Spleen (tissue), 11 donors: ENCODE measurements around the gene TAOK3. TPM values are rescaled to one million over a fixed set of nuclear protein-coding genes. Genes with fewer than 3 reads are reported as not detected.

Experiments
- DNase-seq: peaks from one replicate; pipeline ENCODE4 v3.0.0-alpha.2; 2020
- H3K27ac ChIP-seq, 8 donors: fragments of 200-600 bp; sonication (generic) in 7 of 8; 1 replicate in 4 of 8; 2 replicates in 4 of 8; pipeline versions ENCODE4 v1.5.0 to v1.8.0; 2016 to 2021; ENCODE audit warnings: inconsistent platforms in 4 of 8, mild to moderate bottlenecking in 4 of 8, moderate library complexity in 1 of 8
- H3K27me3 ChIP-seq, 7 donors: fragments of 200-600 bp; sonication (generic) in 6 of 7; replicated peaks in 1 of 7; 1 replicate in 4 of 7; 2 replicates in 3 of 7; pipeline versions ENCODE4 v1.5.0 to v1.8.0; 2016 to 2021; ENCODE audit warnings: inconsistent platforms in 3 of 7, mild to moderate bottlenecking in 1 of 7
- H3K36me3 ChIP-seq, 6 donors: fragments of 200-600 bp; sonication (generic) in 5 of 6; 1 replicate in 4 of 6; 2 replicates in 2 of 6; pipeline versions ENCODE4 v1.5.0 to v1.8.0; 2016 to 2021; ENCODE audit warnings: inconsistent platforms in 2 of 6
- H3K4me1 ChIP-seq, 6 donors: fragments of 200-600 bp; sonication (generic) in 5 of 6; 1 replicate in 3 of 6; 2 replicates in 3 of 6; pipeline versions ENCODE4 v1.5.0 to v1.8.0; 2016 to 2021; ENCODE audit warnings: inconsistent platforms in 3 of 6
- H3K4me3 ChIP-seq, 8 donors: fragments of 200-600 bp; sonication (generic) in 7 of 8; 1 replicate in 4 of 8; 2 replicates in 4 of 8; pipeline versions ENCODE4 v1.5.0 to v1.8.0; 2016 to 2021; ENCODE audit warnings: inconsistent platforms in 4 of 8, mild to moderate bottlenecking in 4 of 8, moderate library complexity in 2 of 8
- H3K9me3 ChIP-seq, 8 donors: fragments of 200-600 bp; sonication (generic) in 7 of 8; 1 replicate in 4 of 8; 2 replicates in 4 of 8; pipeline versions ENCODE4 v1.5.0 to v1.8.0; 2016 to 2021; ENCODE audit warnings: inconsistent platforms in 4 of 8
- POLR2A ChIP-seq, 3 donors: fragments of 450-650 bp; IDR thresholded peaks; one replicate each; pipeline ENCODE4 v1.5.1; 2017; ENCODE audit warnings: antibody characterized with exemption in 3 of 3, mild to moderate bottlenecking in 1 of 3
- POLR2AphosphoS5 ChIP-seq, 3 donors: sonication (generic); formaldehyde crosslinking; IDR thresholded peaks; one replicate each; pipeline ENCODE4 v1.5.1; 2017; ENCODE audit warnings: antibody characterized with exemption in 3 of 3
- WGBS, 5 donors: extraction: QIAGEN DNeasy Blood & Tissue Kit in 3 of 5; methylation state at CpG; one replicate each; pipeline versions ENCODE4 v1.1.5 to v1.1.7; 2013 to 2018; 5-methylcytosine and 5-hydroxymethylcytosine counted together
- intact Hi-C: fragments of 100-400 bp; cut with DNase I; formaldehyde crosslinking; loops from one replicate; pipeline ENCODE4 v1.15.0; 2023; ENCODE audit warnings: low total_unique reads
- polyA plus RNA-seq, 3 donors: library from polyadenylated mRNA; stranded (reverse); fragments of 200-250 nt; gene quantifications; one replicate each; pipeline ENCODE4 v1.2.1, GENCODE V29; 2013
- total RNA-seq, 7 donors: library from RNA; depleted of rRNA in 3 of 7; stranded (reverse); fragments of >200 nt in 3 of 7; fragmentation: NEBNext Ultra II Directional in 4 of 7; extraction: Animal tissue kit (Norgen Biotek cat#: 25700) in 4 of 7; gene quantifications; one replicate each; pipeline versions ENCODE4 v1.1.0 to v1.2.1, GENCODE V29; 2016 to 2021
- TF ChIP-seq, protein P1 (sequence below), 11 experiments: fragments of 200-600 bp in 7 of 11; fragments of 450-650 bp in 4 of 11; sonication (generic) in 4 of 11; IDR thresholded peaks in 8 of 11; conservative IDR thresholded peaks in 3 of 11; 1 replicate in 7 of 11; 2 replicates in 4 of 11; pipeline versions ENCODE4 v1.4.0 to v1.8.0; 2016 to 2021; ENCODE audit warnings: antibody characterized with exemption in 11 of 11, inconsistent platforms in 4 of 11, mild to moderate bottlenecking in 1 of 11
- donor health status: healthy with polysubstance abuse.
- donor health status: DM: no; HTN: no; CAD: no; lungs with moderate emphysema.
- donor health status: DM: no; HTN: no; CAD: no.
- donor health status: Bipolar disorder and iron deficiency.
- donor health status: healthy.
- donor health status: DM: no; HTN: no; CAD: no.
- donor health status: DM: yes; HTN: yes; CAD: no.

TAOK3 gene
- total and polyA plus RNA-seq, 10 donors: 12.7 to 80.8 (median 56.5) TPM

DNA sequence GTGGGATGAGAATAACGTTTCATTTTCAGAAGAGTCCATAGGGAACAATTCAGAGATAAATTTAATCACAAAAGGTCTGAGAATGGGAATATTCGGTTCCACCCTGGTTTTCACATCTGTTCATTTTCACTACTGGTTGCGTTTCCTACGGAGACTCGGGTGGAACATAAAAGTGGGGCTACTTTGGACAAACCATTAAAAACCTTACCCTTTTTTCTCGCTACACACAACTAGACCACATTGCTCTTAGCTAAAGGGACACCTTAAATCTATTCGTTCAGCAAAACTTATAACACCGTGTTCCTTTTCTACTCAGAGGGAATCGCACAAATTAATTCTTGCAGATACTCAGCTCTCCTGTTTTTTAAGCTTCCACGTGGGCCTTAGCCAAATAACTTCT lies 2.6 kb upstream of the TAOK3 start:
- Histone ChIP-seq H3K9me3 (no peaks in the 10 kb centered on the region), H3K4me1 (peaks cover 17 to 83% (median 50%) of the 10 kb centered on the region in 6 donors), H3K27ac (peak overlapping the region in 4 of 8 donors; percentile 94 to 98 (median 98)), H3K27me3 (no peaks in the 10 kb centered on the region), H3K4me3 (peak overlapping the region in 2 of 8 donors; percentile 99), H3K36me3 (peaks cover 0 to 20% (median 15%) of the 10 kb centered on the region in 6 donors)
- TF ChIP-seq POLR2A (IDR thresholded peaks at IDR 0.05) (no peak), POLR2AphosphoS5 (IDR thresholded peaks at IDR 0.05) (no peak)
- TF ChIP-seq, protein P1, sequence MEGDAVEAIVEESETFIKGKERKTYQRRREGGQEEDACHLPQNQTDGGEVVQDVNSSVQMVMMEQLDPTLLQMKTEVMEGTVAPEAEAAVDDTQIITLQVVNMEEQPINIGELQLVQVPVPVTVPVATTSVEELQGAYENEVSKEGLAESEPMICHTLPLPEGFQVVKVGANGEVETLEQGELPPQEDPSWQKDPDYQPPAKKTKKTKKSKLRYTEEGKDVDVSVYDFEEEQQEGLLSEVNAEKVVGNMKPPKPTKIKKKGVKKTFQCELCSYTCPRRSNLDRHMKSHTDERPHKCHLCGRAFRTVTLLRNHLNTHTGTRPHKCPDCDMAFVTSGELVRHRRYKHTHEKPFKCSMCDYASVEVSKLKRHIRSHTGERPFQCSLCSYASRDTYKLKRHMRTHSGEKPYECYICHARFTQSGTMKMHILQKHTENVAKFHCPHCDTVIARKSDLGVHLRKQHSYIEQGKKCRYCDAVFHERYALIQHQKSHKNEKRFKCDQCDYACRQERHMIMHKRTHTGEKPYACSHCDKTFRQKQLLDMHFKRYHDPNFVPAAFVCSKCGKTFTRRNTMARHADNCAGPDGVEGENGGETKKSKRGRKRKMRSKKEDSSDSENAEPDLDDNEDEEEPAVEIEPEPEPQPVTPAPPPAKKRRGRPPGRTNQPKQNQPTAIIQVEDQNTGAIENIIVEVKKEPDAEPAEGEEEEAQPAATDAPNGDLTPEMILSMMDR (IDR thresholded peaks at IDR 0.05 in 8 of 11, conservative IDR thresholded peaks at IDR 0.05 in 3 of 11): no peak
- intact Hi-C loops: loop anchor here (5.0 to 10.0 kb wide), 2 partner anchors 193 to 251 kb away; no protein-coding TSS in a partner anchor
- no peak for DNase-seq
- 78 to 86% (median 82%) methylated on average over 10 of the region's 10 CpGs for WGBS, 5 donors

DNA sequence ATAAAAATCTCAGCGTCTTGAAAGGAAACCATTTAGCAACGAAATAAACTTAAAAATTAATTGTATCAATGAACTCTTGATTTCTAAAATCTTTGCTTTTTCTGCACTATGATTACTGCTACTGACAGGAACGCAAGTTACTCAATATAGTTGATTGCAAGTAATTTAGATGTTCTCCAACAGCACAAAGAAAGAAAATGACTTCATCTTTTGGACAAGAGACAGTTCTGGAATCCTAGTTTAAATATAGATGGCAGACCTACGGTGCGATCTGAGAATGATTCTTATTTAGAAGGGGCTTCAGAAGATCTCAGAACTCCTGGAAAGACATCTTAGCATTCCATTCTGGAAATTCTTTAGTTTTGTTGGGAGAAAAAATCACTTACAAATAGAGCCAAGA lies 2.2 kb upstream of the TAOK3 start:
- 81 to 89% (median 88%) methylated on average over 5 of the region's 5 CpGs for WGBS, 5 donors
- Histone ChIP-seq H3K4me3 (no peak overlapping the region), H3K4me1 (peaks cover 17 to 85% (median 53%) of the 10 kb centered on the region in 6 donors), H3K27me3 (no peaks in the 10 kb centered on the region), H3K36me3 (peaks cover 0 to 15% (median 11%) of the 10 kb centered on the region in 6 donors), H3K27ac (no peak overlapping the region), H3K9me3 (no peaks in the 10 kb centered on the region)
- intact Hi-C loops: loop anchor here (5.0 to 10.0 kb wide), 2 partner anchors 193 to 250 kb away; no protein-coding TSS in a partner anchor
- DNase-seq: no peak
- TF ChIP-seq POLR2AphosphoS5 (IDR thresholded peaks at IDR 0.05) (no peak), POLR2A (IDR thresholded peaks at IDR 0.05) (no peak)
- TF ChIP-seq, protein P1 (IDR thresholded peaks at IDR 0.05 in 8 of 11, conservative IDR thresholded peaks at IDR 0.05 in 3 of 11): no peak

DNA sequence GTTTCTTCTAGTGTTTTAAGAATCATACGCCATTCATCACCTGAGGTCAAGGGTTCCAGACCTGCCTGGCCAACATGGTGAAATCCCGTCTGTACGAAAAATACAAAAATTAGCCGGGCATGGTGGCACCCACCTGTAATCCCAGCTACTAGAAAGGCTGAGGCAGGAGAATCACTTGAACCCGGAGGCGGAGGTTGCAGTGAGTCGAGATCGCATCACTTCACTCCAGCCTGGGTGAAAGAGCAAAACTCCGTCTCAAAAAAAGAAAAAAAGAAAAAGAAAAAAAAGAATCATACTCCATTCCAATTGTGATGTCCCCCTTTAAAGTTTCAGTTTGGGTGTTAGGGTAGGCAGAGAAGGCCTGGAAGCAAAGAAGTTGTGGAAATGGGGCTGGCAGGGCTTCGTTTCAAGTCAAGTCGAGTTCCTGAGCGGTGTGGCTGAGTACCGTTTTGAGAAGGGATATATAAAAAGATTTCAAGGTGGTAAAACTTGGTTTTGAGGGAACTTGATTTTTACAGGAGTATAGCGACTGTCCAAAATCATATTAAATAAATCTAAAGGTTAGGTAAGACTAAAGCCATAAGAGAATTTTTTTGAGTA lies 1.5 kb upstream of the TAOK3 start:
- Histone ChIP-seq H3K36me3 (peaks cover 0 to 9% (median 5%) of the 10 kb centered on the region in 6 donors), H3K4me1 (peaks cover 17 to 85% (median 56%) of the 10 kb centered on the region in 6 donors), H3K27ac (peak overlapping the region in 2 of 8 donors; percentile 94 to 95), H3K4me3 (peak overlapping the region in 2 of 8 donors; percentile 86 to 93), H3K9me3 (no peaks in the 10 kb centered on the region), H3K27me3 (no peaks in the 10 kb centered on the region)
- TF ChIP-seq POLR2A (IDR thresholded peaks at IDR 0.05) (no peak), POLR2AphosphoS5 (IDR thresholded peaks at IDR 0.05) (no peak)
- TF ChIP-seq, protein P1 (IDR thresholded peaks at IDR 0.05 in 8 of 11, conservative IDR thresholded peaks at IDR 0.05 in 3 of 11): no peak
- intact Hi-C loops: loop anchor here (10.0 kb wide), 1 partner anchor 249 kb away; no protein-coding TSS in a partner anchor
- WGBS, 5 donors: 92 to 95% (median 93%) methylated on average over 14 of the region's 14 CpGs
- no peak for DNase-seq

DNA sequence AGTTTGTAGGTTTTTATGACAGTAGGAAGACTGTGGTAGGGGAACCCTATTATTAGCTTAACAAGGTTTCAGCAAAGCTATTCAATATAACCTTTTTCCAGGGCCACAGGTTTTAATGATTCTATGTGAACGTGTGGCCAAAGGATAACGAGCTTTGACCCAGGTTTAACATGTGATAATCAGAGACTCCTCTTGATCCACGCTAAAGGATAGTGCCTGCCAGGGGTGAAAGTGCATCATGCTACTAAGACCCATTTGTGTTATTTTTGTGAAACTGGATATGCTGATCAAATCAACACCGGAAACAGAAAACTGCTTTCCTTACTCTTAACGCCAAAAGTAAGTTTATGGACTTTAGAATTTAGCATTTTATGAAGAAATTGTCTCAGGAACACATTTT lies 909 bp upstream of the TAOK3 start:
- H3K36me3 ChIP-seq: peaks cover 0 to 2% (median under 1%) of the 10 kb centered on the region in 6 donors
- H3K4me1 ChIP-seq: peaks cover 17 to 85% (median 56%) of the 10 kb centered on the region in 6 donors
- no peak for DNase-seq
- WGBS, 5 donors: 60 to 72% (median 67%) methylated on average over 5 of the region's 5 CpGs
- intact Hi-C loops: loop anchor here (10.0 kb wide), 1 partner anchor 249 kb away; no protein-coding TSS in a partner anchor
- H3K27ac ChIP-seq: peak overlapping the region in 7 of 8 donors; percentile 87 to 95 (median 94)
- no peaks in the 10 kb centered on the region for H3K27me3 ChIP-seq
- no peak for TF ChIP-seq POLR2AphosphoS5 (IDR thresholded peaks at IDR 0.05)
- TF ChIP-seq, protein P1 (IDR thresholded peaks at IDR 0.05 in 8 of 11, conservative IDR thresholded peaks at IDR 0.05 in 3 of 11): no peak
- no peak for TF ChIP-seq POLR2A (IDR thresholded peaks at IDR 0.05)
- H3K9me3 ChIP-seq: no peaks in the 10 kb centered on the region
- H3K4me3 ChIP-seq: peak overlapping the region; percentile 68 to 93 (median 88)
